ENCODE results near the gene DNAH2. TPM values are rescaled to one million over a fixed set of nuclear protein-coding genes. Genes with fewer than 3 reads are reported as not detected.

Gene DNAH2
- total RNA-seq, 6 donors from 2014 or later: 0.66 to 34.6 (median 6.0) TPM

DNA sequence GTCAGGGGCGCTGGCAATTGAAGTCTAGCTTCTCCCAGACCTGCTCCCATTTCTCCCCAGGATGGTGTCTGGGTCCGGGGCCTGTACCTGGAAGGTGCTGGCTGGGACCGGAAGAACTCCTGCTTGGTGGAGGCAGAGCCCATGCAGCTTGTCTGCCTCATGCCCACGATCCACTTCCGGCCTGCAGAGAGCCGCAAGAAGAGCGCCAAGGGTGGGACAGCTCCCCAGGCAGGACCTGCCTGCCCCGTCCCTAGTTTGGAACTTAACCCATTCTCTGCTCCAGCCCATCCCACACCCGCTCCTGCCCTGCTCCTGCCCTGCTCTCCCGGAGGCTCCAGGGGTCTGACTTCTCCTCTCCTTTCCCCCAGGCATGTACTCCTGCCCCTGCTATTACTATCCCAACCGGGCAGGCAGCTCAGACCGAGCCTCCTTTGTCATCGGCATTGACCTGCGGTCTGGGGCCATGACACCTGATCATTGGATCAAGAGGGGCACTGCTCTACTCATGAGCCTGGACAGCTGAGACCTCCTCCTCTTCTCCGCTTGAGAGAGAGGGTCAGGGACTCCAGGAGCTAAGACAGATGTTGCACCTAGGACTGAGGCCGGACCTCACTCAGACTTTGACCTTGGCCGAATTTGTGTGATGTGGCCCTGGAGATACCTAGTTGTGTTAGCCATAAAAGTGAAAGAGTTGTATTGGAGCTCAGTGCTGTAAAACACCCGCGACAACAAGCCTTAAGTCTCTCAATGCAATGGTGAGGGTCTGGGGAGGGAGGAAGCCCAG lies 115.7 kb downstream of the DNAH2 start:
- no peaks in the 10 kb centered on the region for H3K9me3 ChIP-seq
- WGBS, 2 donors: 50 to 53% methylated on average over 14 to 19 of the region's 19 CpGs
- H3K36me3 ChIP-seq: no peaks in the 10 kb centered on the region
- H3K27me3 ChIP-seq: no peaks in the 10 kb centered on the region
- TF ChIP-seq, protein P1, sequence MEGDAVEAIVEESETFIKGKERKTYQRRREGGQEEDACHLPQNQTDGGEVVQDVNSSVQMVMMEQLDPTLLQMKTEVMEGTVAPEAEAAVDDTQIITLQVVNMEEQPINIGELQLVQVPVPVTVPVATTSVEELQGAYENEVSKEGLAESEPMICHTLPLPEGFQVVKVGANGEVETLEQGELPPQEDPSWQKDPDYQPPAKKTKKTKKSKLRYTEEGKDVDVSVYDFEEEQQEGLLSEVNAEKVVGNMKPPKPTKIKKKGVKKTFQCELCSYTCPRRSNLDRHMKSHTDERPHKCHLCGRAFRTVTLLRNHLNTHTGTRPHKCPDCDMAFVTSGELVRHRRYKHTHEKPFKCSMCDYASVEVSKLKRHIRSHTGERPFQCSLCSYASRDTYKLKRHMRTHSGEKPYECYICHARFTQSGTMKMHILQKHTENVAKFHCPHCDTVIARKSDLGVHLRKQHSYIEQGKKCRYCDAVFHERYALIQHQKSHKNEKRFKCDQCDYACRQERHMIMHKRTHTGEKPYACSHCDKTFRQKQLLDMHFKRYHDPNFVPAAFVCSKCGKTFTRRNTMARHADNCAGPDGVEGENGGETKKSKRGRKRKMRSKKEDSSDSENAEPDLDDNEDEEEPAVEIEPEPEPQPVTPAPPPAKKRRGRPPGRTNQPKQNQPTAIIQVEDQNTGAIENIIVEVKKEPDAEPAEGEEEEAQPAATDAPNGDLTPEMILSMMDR (IDR thresholded peaks at IDR 0.05): no peak
- TF ChIP-seq EP300 (IDR thresholded peaks at IDR 0.05) (no peak), POLR2A (IDR thresholded peaks at IDR 0.05) (no peak), POLR2AphosphoS5 (IDR thresholded peaks at IDR 0.05) (no peak)
- ATAC-seq (ENCODE audit: low FRiP score in 2 of 2) (no peak), DNase-seq (no peak)
- H3K27ac ChIP-seq: peak overlapping the region in 2 of 4 donors; percentile 99 to 100
- H3K4me3 ChIP-seq: peak overlapping the region in 3 of 4 donors; percentile 54 to 86 (median 71)
- peaks cover 15 to 31% (median 28%) of the 10 kb centered on the region in 4 donors for H3K4me1 ChIP-seq

DNA sequence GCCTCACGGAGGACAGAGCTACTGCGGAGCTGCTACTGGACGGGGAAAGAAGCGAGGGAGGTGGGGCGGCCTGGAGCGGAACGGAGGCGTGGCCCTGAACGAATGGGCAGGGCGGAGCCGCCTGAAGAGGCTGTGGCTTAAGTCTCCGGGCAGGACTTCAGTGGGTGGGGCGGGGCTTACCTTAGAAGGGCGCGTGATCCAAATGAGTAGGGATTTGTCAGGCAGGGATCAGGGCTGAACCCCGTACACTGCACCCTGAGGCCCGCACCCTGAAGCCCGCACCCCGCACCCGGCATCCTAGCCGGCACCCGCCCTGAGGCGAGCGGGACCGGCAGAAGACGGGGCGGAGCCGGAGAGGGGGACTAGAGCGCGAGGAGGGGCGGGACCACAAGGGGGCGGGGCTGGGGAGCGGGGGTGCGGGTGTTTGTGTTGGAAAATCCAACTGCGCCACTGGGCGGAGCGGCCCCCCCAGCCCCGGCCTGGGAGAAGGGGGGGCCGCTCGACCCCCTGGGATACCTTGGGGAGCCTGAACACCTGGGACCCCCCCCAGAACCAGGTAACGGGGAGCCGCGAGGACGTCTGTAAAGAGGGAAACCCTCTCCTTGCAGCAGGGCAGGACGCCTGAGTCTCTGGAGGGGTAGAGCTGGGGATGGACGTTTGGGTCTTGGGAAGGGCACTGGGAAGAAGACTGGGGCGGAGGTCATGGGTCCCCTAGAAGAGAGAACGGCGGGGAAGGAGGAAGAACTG lies 116.4 kb downstream of the DNAH2 start, which contains the start of gene KDM6B:
Gene KDM6B, plus strand, starts transcription at position 423 of the 747 bp plus-strand sequence. CDS start 11,338 bp downstream, outside the sequence.
- ATAC-seq (ENCODE audit: low FRiP score in 2 of 2): peak; percentile 80 to 86
- Histone ChIP-seq H3K27me3 (no peaks in the 10 kb centered on the region), H3K4me1 (peaks cover 21 to 39% (median 35%) of the 10 kb centered on the region in 4 donors), H3K4me3 (peak within 1 kb of the TSS; percentile 26 to 86 (median 62)), H3K9me3 (no peaks in the 10 kb centered on the region), H3K36me3 (no peaks in the 10 kb centered on the region), H3K27ac (peak within 1 kb of the TSS; percentile 93 to 100 (median 99))
- TF ChIP-seq EP300 (IDR thresholded peaks at IDR 0.05): no peak
- TF ChIP-seq POLR2A (IDR thresholded peaks at IDR 0.05): peak in 3 of 4 donors; percentile 39 to 47 (median 41)
- TF ChIP-seq POLR2AphosphoS5 (IDR thresholded peaks at IDR 0.05): peak in 1 of 2 donors; percentile 32
- TF ChIP-seq, protein P1 (IDR thresholded peaks at IDR 0.05): peak in 1 of 6 experiments; percentile 8
- WGBS, 2 donors: 0 to 1% methylated on average over 31 to 49 of the region's 49 CpGs
- DNase-seq: peak; percentile 95 to 98

DNA sequence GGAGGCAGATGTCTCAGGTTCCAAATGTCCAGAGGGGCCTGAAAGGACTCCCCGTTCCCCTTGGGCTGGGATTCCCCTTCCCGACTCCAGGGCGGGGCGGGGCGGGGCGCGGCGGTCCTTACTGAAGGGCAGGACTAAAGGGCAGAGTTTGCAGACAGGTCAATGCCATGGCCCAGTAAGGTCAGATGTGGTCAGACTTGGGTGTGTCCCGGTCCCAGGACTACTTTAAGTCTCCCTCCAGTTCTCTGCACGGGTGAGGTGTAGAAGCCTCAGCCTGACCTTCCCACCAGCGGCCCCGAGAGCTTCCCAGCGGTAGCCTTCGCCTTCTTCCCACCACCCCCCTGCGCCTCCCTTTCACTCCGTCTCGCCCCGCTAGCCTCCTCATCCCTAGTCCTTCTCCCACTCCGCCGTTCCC lies 117.0 kb downstream of the DNAH2 start:
- peak; percentile 89 to 96 for DNase-seq
- H3K36me3 ChIP-seq: no peaks in the 10 kb centered on the region

More for the DNA sequence above, 117.0 kb downstream of the DNAH2 start:
- Histone ChIP-seq H3K4me3 (peak overlapping the region; percentile 26 to 86 (median 62)), H3K27ac (peak overlapping the region; percentile 93 to 100 (median 99)), H3K27me3 (no peaks in the 10 kb centered on the region), H3K9me3 (no peaks in the 10 kb centered on the region), H3K4me1 (peaks cover 27 to 45% (median 41%) of the 10 kb centered on the region in 4 donors)
- peak in 1 of 4 donors; percentile 50 for TF ChIP-seq EP300 (IDR thresholded peaks at IDR 0.05)
- TF ChIP-seq POLR2A (IDR thresholded peaks at IDR 0.05): no peak
- TF ChIP-seq POLR2AphosphoS5 (IDR thresholded peaks at IDR 0.05): peak; percentile 1 to 71
- TF ChIP-seq, protein P1 (IDR thresholded peaks at IDR 0.05): no peak
- WGBS, 2 donors: 0% methylated on average over 8 to 19 of the region's 20 CpGs
- ATAC-seq (ENCODE audit: low FRiP score in 2 of 2): peak; percentile 49 to 75

All from upper lobe of left lung (tissue), 6 donors.